HUDEP-2 (cell line): ENCODE measurements around the gene TP53I13.

Experiments
- DNase-seq, 76 experiments: peaks; one replicate each; lab custom pipeline; 2025; ENCODE audit not compliant: unreplicated experiment in 76 of 76; lab: John Stamatoyannopoulos, UW

The TP53I13 gene

GRCh38 chr17:29612404-29613280, 44.1 kb downstream of the TP53I13 start:
- no peak for DNase-seq

GRCh38 chr17:29613352-29613837, 44.9 kb downstream of the TP53I13 start:
- DNase-seq: peak in 74 of 76 experiments; percentile 35 to 93 (median 85)

- DNase-seq: no peak
Measured at GRCh38 chr17:29613856-29614255, 45.4 kb downstream of the TP53I13 start.

- DNase-seq: no peak
Measured at GRCh38 chr17:29614349-29615047, 46.0 kb downstream of the TP53I13 start.

- peak in 61 of 76 experiments; percentile 14 to 89 (median 48) for DNase-seq
Measured at GRCh38 chr17:29615048-29615385, 46.5 kb downstream of the TP53I13 start.

GRCh38 chr17:29615492-29616299, 47.2 kb downstream of the TP53I13 start:
- peak in 71 of 76 experiments; percentile 10 to 89 (median 67) for DNase-seq

GRCh38 chr17:29616300-29617048, 48.0 kb downstream of the TP53I13 start:
- DNase-seq: no peak

GRCh38 chr17:29617125-29617480, 48.6 kb downstream of the TP53I13 start:
- peak in 74 of 76 experiments; percentile 34 to 92 (median 79) for DNase-seq

GRCh38 chr17:29617481-29618271, 49.2 kb downstream of the TP53I13 start:
- peak in 69 of 76 experiments; percentile 14 to 82 (median 61) for DNase-seq

GRCh38 chr17:29618272-29619065, 50.0 kb downstream of the TP53I13 start:
- no peak for DNase-seq

- DNase-seq: peak in 21 of 76 experiments; percentile 4 to 44 (median 21)
Measured at GRCh38 chr17:29619251-29619650, 50.8 kb downstream of the TP53I13 start.

- no peak for DNase-seq
Measured at GRCh38 chr17:29620271-29620670, 51.8 kb downstream of the TP53I13 start.

GRCh38 chr17:29620779-29621500, 52.4 kb downstream of the TP53I13 start:
- no peak for DNase-seq

GRCh38 chr17:29621751-29622194, 53.3 kb downstream of the TP53I13 start:
- no peak for DNase-seq
